ENCODE data around the gene PTPN7.

DNA sequence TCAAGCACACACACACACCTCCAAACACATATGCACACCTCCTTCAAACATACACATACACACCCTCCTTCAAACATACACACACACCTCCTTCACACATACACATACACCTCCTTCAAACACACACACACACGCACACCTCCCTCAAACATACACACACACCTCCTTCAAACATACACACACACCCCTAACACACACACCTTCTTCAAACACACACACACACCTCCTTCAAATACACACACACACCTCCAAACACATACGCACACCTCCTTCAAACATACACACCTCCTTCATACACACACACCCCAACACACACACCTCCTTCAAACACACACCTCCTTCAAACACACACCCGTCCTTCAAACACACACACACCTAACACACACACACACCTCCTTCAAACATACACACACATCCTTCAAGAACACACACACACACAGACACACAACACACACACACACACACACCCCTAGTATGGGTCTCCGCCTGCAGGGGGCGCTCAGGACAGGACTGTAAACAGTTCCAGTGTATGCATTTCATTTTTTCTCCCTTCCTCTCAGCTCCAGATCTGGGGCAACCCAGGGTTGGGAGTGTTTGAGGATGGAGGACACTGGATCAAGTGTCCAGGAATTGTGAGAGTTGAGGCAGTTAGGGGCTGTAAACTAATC, 45.3 kb upstream of the PTPN7 start:
- TF ChIP-seq, protein P1, sequence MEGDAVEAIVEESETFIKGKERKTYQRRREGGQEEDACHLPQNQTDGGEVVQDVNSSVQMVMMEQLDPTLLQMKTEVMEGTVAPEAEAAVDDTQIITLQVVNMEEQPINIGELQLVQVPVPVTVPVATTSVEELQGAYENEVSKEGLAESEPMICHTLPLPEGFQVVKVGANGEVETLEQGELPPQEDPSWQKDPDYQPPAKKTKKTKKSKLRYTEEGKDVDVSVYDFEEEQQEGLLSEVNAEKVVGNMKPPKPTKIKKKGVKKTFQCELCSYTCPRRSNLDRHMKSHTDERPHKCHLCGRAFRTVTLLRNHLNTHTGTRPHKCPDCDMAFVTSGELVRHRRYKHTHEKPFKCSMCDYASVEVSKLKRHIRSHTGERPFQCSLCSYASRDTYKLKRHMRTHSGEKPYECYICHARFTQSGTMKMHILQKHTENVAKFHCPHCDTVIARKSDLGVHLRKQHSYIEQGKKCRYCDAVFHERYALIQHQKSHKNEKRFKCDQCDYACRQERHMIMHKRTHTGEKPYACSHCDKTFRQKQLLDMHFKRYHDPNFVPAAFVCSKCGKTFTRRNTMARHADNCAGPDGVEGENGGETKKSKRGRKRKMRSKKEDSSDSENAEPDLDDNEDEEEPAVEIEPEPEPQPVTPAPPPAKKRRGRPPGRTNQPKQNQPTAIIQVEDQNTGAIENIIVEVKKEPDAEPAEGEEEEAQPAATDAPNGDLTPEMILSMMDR (IDR thresholded peaks at IDR 0.05; ENCODE audit: poor library complexity), result peak; percentile 46
- TF ChIP-seq EZH2 (IDR thresholded peaks at IDR 0.05; ENCODE audit: borderline replicate concordance), result no peak
